Endometrium (tissue), 2 donors: ENCODE measurements around the gene GPX2.

Source experiments
- FAIRE-seq: peaks from 2 replicates; lab custom pipeline; 2012; peaks lifted over from hg19 to GRCh38; lab: Jason Lieb, UNC
- donor health status: control.
- donor health status: control.

The GPX2 gene

DNA sequence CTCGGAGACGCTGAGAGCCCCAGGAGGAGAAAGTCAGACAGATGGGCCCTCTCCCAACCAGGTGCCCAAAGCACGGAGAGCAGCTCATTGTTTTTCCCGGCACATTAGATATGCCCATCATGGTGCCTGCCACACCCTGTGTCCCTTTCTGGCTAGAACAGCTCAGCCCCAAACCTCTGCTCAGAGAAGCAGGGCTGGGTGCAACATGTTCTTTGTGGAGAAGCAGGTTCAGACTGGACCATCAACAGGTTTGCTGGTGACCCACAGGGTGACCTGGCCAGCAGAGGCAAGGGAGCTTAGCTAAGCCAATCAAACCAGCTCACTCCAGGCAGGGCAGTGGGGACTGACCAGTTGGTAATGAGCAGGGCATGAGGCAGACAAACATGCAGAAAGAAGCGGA, 16.2 kb upstream of the GPX2 start:
- FAIRE-seq, result no peak

DNA sequence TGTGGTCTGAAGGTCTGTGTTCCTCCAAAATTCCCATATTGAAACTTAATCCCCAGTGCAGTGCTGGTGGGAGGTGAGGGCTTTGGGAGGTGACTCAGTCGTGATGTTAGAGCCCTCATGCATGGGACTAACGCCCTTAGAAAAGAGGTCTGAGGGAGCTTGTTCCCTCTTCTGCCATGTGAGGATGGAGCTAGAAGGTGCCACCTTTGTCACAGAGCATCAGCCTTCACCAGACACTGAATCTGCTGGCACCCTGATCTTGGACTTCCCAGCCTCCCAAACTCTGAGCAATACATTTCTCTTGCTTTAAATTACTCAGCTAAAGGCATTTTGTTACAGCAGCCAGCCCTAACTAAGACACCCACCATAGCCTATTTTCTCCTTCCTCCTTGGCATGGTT, 15.7 kb upstream of the GPX2 start:
- FAIRE-seq, result no peak

DNA sequence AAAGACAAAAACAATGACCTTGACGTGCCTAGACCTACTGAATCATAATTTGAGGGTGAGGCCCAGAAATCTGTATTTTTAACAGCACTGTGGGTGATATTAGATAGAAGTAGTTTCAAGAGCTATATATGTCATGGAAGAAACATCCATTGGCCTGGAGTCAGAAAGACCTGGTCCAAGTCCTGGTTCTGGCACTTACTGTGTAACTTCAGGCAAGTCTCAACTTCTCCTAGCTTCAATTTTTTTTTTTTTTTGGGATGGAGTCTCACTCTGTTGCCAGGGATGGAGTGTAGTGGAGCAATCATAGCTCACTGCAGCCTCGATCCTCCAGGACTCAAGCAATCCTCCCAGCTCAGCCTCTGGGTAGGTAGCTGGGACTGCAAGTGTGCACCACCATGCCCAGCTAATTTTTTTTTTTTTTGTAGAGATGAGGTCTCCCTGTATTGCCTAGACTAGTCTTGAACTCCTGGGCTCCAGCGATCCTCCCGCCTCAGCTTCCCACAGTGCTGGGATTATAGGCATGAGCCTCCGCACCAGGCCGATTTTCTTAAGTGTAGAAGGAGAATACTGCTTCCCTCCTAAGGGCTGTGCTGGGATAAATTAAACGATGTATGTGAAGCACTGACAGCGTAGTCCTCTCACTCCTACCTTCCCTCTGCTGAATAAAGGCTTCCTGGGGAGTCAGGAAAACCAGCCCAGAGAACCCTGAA, 14.3 kb upstream of the GPX2 start:
- FAIRE-seq, result no peak

DNA sequence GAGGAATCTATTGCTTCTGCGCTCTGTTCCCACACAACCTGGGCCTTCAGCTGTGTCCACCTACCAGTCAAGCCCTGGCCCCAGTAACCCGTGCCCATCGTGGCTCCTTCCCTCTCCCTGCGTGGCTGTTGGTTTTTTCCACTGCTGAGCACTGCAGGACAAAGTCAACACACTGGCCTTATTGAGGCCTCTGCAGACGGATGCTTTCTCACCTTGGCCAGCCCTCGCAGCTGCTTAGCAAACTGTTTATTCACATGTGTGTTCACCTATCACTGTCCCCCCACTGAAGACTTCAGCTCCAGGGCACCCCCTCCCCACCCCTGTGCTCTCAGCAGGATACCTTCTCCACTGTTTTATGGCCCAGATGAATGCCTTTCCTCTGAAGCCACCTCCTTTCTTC, 12.8 kb upstream of the GPX2 start:
- no peak for FAIRE-seq

DNA sequence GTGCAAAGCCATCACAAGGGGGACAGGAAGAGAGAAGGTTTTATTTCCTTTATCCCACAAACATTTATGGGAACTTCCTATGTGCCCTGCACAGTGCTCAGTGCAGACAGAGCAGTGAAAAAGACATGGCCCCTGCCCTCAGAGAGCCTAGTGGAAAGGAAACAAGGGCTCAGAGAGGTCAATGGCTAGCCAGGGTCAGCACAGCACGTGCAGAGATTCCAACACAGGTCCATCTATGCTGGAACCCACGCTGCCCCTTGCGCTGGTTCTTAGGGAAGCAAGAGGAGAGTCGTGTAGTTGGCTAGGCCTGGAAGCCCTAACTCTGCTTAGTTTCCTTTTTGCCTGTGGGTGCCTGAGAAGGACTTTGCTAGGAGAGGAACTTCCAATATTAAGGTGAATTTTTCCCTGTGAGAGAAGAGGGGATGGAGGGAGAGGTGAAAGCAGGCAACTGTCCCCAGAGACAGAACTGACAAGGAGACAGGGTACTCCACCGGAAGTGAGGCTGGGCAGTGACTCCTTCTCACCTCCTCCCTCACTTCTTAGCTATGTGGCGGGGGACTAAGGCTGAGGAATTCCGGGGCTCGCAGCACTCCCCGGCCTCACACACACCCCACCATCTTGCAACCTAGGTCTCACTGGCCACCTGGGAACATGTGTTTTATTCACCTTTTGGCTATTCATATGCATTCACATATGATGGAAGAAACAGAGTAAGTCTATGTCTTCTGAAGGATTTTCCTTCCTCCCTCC, 12.1 kb upstream of the GPX2 start:
- no peak for FAIRE-seq

DNA sequence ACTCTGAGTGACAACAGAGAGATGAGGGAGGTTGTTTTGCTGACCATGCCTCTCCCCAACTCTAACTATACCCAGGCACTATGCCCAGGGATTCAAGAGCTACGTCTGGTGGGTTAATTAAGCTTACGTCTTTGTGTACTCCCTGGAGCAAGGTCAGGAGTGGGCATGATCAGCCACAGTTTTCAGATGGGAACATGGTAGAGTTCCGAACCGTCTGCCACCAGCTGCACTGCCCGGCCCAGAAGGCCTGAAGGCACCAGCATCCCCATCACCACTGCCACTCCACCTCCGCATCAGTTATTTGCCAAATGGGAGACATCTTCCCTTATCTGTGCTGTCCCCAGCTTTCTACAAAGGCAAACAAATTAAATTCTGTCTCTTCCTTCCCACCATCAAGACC, 11.1 kb upstream of the GPX2 start:
- no peak for FAIRE-seq

DNA sequence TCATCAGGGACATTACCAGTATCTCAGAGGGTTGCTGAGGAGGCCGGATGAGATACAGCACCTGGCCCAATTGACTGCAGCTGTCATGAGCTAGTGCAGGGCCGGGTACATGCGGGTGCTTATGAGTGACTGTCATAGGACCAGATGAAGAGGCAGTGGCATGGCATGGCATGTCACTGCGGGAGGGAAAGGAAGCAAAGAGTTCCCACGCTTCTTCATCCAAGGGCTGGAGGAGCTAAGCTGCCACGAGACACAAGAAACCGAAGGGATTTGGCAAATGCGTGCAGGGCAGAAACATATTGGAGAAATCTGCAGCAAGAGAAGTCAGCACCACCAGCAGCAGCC, 10.7 kb upstream of the GPX2 start:
- no peak for FAIRE-seq

DNA sequence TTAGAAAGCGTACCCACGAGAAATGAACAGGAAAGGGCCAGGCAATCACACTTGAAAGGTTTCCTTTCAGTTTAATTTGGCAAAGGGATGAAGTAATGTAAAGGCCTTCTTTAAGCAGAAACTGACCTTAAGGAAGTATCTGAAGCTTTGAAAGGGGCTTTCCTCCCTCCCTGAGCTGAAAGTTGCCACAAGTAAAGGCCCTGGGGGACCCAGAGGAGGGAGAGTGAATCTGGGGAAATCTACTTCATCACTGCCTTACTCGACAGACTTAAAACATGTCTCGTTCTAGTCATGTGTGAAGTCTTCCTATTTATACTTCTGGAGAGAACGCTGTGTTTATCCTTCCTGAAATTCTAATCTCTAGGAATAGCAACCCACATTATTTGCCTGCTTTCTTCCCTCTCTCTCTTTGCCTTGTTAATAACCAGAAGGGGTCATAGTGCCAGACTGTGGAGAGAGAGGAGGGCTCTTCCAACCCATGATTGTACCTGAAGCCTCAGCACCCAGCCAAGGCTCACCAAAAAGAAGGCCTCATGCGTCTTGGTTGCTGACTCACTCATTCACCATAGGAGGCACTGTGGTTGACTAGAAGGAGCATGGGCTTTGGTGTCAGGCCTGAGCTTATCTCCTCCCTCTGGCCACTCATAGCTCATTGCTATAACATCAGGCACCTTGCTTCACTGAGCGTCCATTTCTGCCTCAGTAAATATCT, 10.2 kb upstream of the GPX2 start:
- no peak for FAIRE-seq

DNA sequence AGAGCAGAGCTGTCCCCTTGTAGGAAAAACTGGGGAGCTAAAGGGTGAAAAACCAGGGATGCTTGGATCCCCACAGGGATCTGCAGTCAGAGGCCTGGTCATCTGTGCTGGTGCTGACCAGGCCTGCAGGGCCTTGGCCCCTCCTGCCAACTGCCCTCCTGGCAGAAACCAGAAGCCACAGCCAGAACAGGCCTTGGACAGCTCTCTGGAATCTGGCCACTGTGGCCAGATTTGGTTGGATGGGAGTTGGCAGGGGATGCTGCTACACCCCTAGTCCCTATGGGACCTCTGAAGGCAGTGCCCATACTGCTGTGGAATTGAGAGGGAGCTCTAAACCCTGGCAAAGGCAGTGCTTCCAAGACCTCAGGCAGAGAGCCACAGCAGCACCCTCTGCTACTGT, 9.2 kb upstream of the GPX2 start:
- FAIRE-seq, result no peak

DNA sequence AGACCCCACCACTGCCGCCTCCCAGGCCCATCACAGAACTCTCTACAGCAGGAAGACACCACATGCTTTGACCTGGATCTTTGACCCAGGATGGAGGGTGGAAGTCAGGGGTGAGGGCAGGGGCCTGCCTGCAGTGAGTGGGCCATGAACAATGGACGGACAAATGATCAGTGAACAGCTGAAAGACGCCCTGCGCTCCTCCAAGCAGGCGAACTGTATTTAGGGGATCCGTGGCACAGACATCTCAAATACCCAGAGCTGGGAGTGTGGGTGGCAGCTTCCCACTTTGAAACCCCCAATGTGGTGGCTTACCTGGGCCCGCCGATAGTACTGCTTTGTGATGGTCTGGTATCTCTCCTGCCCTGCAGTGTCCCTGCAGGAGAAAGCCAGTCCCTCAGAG, 8.7 kb upstream of the GPX2 start:
- no peak for FAIRE-seq

DNA sequence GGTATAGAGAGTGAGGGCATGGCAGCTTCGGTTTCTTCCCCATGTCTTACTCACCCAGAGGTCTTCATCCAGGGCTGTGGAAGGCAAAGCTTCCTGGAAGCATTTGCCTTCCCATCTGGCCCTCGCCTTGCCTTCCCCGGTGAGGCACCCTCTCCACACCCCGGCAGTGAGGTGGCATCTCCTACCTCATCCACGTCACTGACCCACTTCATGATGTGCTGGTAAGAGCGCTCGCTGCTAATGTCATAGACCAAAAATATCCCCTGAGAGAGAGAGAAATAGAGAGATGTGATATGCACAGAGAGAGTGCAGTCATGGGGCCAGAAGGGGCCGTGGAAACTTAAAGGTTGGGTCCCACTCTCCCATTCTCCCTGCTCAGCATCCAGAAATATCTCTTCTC, 8.3 kb upstream of the GPX2 start:
- FAIRE-seq, result no peak

DNA sequence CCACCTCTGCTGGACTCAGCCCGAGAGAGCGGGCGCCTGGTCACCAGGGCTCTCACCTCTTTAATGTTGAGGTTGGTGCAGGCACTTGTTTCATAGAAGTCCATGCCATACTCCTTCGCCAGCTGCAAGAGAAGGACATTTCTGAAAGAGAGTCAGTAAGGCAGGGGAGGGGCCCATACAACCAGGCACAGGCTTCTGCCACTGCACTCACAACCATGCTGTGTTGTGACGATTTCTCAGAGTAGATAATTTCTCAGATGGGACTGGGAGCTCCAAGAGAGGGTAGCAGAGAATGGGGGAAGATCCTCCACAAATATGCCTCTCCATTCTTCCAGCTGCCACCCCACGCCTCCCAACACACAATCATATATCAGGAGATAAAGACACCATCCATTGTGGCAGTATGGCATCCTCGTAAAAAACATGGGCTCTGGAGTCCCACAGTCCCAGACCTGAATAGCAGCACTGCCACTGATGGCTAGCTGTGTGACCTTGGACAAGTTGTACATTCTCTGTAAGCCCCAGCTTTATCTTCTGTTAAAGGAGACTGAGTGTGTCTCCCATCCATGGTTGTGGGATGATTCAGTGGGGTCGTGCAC, 6.2 kb upstream of the GPX2 start:
- no peak for FAIRE-seq

DNA sequence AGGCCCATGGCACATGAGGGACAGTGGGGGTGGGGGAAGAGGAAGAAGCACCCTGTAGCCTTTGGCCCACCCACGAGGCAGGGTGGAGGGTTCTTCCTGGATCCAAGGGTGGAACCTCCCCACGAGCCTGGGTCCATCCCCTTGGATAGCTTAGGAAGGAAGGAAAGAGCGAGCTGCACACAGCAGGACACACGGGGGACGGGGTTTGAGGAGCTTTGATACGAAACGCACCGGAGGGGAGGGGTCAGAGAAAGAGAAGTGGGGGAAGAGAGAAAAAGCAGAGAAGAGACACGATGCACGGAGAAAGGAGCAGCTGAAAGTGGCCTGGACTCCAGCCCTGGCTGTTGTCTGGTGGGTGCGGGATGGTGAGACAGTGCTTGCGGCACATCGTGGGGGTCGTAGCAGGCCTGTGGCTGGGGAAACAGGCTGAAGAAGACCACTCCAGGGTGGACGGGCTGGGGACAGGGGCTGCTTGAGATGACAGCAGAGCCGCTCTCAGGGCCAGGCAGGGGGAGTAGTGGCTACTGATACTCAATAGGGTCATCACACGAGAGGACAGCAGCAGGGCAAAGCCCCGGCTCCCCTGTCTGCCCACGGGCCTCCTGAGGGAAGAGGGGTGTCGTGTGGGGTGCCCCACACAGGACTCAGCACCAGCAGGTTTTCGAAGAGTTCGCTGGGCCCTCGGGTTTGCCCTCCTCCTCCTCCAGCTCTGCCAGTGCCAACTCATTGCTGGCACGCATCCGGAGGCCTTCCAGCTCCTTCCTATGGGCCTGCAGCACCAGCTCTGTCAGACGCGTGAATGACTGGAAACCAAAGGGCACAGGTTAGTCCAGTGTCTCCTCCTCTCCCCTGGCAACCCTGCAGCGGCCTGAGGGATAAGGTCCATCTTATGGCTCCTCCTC, 5.4 kb upstream of the GPX2 start:
- FAIRE-seq, result no peak

DNA sequence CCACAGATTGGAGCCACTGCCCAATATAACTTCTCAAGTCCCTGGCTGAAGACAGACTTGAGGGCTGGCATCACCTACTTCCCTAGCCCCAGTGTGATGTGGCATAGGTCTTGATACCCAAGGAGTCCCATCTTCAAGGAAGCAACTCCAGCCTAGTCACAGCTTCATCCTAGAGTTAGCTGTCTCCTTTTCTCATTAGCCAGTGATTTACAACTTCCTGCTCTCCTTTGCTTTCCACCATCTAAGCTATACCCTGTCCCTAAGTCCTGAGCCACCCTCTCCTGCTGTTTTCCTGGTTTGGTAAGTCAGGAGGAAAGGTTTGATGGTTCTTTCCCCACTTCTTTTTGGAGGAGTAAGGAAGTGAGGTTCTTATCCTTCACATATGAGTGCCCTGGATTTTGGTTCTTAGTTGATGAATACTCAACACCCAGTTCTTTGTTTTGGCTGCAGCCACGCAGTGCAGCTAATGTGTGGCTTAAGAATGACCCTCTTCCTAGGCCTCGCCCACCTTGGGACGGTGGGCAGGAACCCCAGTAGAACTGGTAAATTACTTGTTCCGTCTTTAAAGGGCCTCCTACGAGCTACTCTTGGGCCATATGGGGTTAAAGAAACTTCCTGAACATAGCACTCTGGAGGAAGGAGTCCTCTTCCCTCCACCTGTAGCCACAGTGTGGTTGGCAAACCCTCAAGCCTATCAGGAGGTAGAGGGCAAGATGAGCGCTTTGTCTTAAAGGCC, 3.9 kb upstream of the GPX2 start:
- no peak for FAIRE-seq

DNA sequence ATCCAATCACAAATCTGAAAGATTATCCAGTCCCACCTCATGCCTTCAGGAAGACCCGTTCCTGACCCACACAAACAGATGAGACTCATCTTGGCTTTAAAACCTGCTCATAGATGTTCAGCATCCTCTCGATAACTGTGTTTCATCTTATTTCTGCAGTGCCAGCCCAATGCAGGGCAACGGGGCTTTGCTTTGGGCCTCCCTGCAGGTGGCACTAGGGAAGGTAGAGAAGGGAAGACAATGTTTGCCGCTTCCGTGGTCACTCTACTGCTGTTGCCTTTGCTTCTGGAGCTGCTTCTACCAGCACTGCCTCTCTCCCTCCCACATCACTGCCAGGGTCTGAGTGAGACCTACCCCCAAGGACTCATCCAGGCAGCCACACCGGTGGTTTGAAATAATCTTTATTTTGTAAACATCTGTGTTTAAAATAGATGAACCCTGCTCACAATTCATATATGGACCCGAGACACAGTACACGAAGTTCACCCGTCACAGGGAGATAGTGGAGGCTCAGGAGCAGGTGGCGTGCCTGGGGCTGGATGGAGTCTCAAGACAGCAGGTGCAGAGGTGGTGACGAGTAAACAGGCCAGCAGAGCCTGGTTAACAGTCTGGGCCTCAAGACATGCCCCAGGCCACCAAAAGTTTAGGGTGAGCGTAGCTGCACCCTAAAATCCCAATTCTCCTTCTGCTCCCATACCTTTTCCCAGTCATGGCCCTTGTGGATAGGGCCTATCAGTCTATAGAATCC, 3.1 kb upstream of the GPX2 start:
- FAIRE-seq, result no peak

DNA sequence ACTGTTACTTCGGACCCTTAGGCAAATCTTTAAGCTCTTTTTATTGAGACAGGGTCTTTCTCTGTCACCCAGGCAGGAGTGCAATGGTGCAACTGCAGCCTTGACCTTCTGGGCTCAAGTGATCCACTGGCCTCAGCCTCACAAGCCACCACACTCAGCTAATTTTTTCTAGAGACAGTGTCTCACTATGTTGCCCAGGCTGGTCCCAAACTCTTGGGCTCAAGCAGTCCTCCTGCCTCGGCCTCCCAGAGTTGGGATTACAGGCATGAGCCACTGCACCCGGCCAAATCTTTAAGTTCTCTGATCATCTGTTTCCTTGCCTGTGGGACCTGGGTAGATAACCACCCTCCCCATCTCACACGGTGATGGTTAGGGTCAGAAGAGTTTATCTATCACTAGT, 2.3 kb upstream of the GPX2 start:
- FAIRE-seq, result no peak

DNA sequence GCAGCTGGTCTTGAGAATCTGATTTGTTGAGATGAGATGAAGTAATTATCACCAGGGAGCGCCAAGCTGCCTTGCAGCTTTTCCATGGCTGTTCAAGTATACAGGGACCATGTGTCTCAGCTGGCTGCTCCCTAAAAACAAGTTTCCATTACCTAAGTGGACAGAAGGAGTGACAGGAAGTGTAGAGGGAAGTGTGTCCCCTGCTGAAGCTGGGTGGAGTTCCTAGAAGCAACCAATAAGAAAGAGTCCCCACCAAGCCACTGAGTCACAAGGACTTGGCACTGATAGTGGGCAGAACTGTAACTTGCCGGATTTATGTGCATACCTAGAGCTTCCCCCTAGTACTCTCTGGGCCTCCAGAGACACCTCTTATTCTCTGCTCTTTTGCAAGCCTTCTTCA, 1.5 kb upstream of the GPX2 start:
- no peak for FAIRE-seq

DNA sequence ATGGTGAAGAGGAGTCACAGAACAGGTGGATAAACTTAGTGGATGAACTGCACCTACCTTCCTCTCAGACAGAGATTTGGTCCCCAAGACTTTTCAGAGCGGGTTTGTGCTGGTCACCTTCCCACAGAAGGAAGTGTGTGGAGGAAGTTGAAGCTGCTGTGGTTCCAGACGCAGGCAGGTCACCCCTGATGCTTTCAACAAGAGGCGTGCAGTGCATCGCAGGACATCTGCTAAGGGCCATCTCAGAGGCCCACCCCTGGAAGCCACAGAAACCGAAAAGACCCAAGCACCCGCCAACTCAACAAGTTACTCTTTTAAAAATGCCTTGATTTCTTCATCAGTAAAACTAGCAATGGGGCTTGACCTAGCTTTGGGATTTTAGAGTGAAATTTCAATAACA, 1.0 kb upstream of the GPX2 start:
- FAIRE-seq, result no peak

DNA sequence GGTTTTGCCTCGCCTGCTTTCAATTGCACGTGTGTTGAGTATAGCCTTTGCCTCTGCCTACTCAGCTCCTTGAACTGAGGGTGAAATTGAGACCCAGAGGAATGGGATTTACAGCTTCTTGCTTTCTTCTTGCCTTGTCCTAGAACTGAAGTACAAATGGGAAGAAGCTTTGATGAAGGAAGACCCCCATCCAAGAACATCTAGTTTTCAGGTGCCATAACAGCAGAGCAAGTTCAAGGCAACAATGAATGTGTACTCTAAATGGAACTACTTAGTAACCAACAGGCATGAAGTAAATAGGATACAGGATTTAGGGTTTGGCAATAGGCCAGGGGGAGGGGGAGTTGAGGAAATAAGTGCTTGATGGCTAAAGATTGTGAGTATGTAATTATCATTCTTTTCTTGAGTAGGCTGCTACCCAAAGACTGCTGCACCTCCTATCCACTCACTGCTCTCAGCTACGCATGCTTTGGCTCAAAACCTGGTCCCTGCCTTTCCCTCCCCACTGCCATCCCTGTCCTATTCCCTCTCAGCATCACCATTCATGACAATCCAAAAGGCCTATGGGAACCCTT, 2.1 kb downstream of the GPX2 start:
- no peak for FAIRE-seq

DNA sequence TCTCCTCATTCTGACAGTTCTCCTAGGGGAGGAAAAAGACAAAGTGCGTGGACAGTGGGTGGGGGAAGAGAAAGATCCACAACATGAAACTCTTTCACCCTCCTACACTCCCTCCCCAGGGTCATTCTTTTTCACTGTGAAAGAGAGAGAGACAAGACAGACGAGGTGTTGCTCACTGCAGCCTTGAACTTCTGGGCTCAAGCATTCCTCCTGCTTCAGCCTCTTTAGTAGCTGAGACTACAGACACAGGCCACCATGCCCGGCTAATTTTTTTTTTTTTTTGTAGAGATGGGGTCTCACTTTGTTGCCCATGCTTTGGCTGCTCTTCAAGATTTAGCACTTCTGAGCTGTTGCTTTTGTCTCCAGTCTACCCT, 2.7 kb downstream of the GPX2 start:
- no peak for FAIRE-seq
